ENCODE data around the gene GOPC. TPM values are rescaled to one million over a fixed set of nuclear protein-coding genes. Genes with fewer than 3 reads are reported as not detected.

Gene GOPC
- total and polyA plus RNA-seq, 2 of the 4 experiments (the other 2 are of a cell fraction) = 23.4 to 23.8 TPM

- Histone ChIP-seq H2BK15ac (ENCODE audit: low read depth, low read length) (no peak overlapping the region), H3K27ac (ENCODE audit: insufficient read depth, low read length) (no peak overlapping the region)
- TF ChIP-seq RFX5 (IDR thresholded peaks at IDR 0.05; ENCODE audit: low read depth, low read length) (no peak), MAZ (IDR thresholded peaks at IDR 0.05; ENCODE audit: borderline replicate concordance, low read depth, low read length) (no peak), MXI1 (IDR thresholded peaks at IDR 0.05; ENCODE audit: borderline replicate concordance, low read depth, low read length) (no peak), RCOR1 (IDR thresholded peaks at IDR 0.05; ENCODE audit: insufficient replicate concordance, low read length) (no peak), MAFK (IDR thresholded peaks at IDR 0.05; ENCODE audit: low read depth, low read length) (no peak), RAD21 (IDR thresholded peaks at IDR 0.05; ENCODE audit: low read length) (no peak), CTCF (conservative IDR thresholded peaks at IDR 0.05; ENCODE audit: low read depth, low read length) (no peak), CEBPB (IDR thresholded peaks at IDR 0.05; ENCODE audit: low read depth, low read length) (no peak), POLR2A (IDR thresholded peaks at IDR 0.05; ENCODE audit: low read depth, low read length) (no peak), BHLHE40 (IDR thresholded peaks at IDR 0.05; ENCODE audit: low read depth, low read length) (no peak), FOS (IDR thresholded peaks at IDR 0.05; ENCODE audit: low read depth, low read length) (no peak)
Measured at GRCh38 chr6:117619178-117619577, 16.9 kb upstream of the GOPC start.

More at GRCh38 chr6:117619178-117619577, 16.9 kb upstream of the GOPC start:
- no peak overlapping the region for H3K4me2 ChIP-seq (ENCODE audit: low read depth, low read length)
- H2AK9ac ChIP-seq (replicated peaks; ENCODE audit: low read depth, low read length, poor library complexity) = no peak overlapping the region
- no peak overlapping the region for H3K4me3 ChIP-seq (ENCODE audit: insufficient read depth, low read depth, low read length)
- H3K9me3 ChIP-seq (ENCODE audit: control insufficient read depth, insufficient read depth, low read length) = no peaks in the 10 kb centered on the region
- H2BK20ac ChIP-seq (ENCODE audit: low read depth, low read length) = no peak overlapping the region
- in situ Hi-C loops (cut with MboI; ENCODE audit: low sequenced_read_pairs) (no loop called here), intact Hi-C loops (cut with micrococcal nuclease) (no loop called here), dilution Hi-C loops (cut with HindIII; ENCODE audit: low sequenced_read_pairs, unreplicated experiment) (no loop called here)
- H4K20me1 ChIP-seq (ENCODE audit: insufficient read depth, low read length) = no peaks in the 10 kb centered on the region
- H2BK5ac ChIP-seq (ENCODE audit: low read depth, low read length, poor library complexity, severe bottlenecking) = no peak overlapping the region
- POLR2A ChIA-PET (ENCODE audit: unreplicated experiment) = no interaction called here
- WGBS, 2 experiments (ENCODE audit: extremely low coverage in 2 of 2, insufficient read length in 1 of 2) = 60% methylated on average over 1 of the region's 1 CpG; no CpG with 5 or more reads in 1 of the 2 experiments
- H3K9ac ChIP-seq (ENCODE audit: low read depth, low read length) = no peak overlapping the region
- CTCF ChIA-PET = no interaction called here
- H3K4ac ChIP-seq (ENCODE audit: low read depth, low read length) = no peak overlapping the region
- no peaks in the 10 kb centered on the region for H3K79me1 ChIP-seq (ENCODE audit: low read depth in 1 of 2, low read length in 2 of 2)
- H4K8ac ChIP-seq (ENCODE audit: low read depth in 2 of 2, low read length in 2 of 2) = no peak overlapping the region
- no peak overlapping the region for H2BK120ac ChIP-seq (ENCODE audit: low read depth, low read length)
- H2AFZ ChIP-seq (replicated peaks; ENCODE audit: low read length, poor library complexity) = no peak overlapping the region
- H4K5ac ChIP-seq (ENCODE audit: low read depth, low read length) = no peak overlapping the region
- no peak overlapping the region for H4K91ac ChIP-seq (ENCODE audit: insufficient read depth, low read depth, low read length)
- no peak overlapping the region for H2AK5ac ChIP-seq (ENCODE audit: low read depth, low read length)
- no peak overlapping the region for H3K18ac ChIP-seq (ENCODE audit: low read depth, low read length)
- no peak overlapping the region for H3K14ac ChIP-seq (replicated peaks; ENCODE audit: low read depth, low read length)
- H3K23ac ChIP-seq (ENCODE audit: low read depth, low read length) = no peak overlapping the region
- H3K36me3 ChIP-seq (ENCODE audit: control insufficient read depth, insufficient read depth, low read length) = no peaks in the 10 kb centered on the region
- ATAC-seq (ENCODE audit: low read depth) (no peak), DNase-seq (no peak)
- no peaks in the 10 kb centered on the region for H3K9me1 ChIP-seq (ENCODE audit: insufficient read depth, low read length)
- H3K4me1 ChIP-seq (ENCODE audit: control insufficient read depth, insufficient read depth, low read length) = no peaks in the 10 kb centered on the region
- no peaks in the 10 kb centered on the region for H3K27me3 ChIP-seq (ENCODE audit: control insufficient read depth, insufficient read depth, low read length)
- no peak overlapping the region for H3K56ac ChIP-seq (ENCODE audit: extremely low read depth, insufficient read depth, low read length)
- BruUV-seq (replicated peaks) = no TSS peak
